Natural killer cell (primary cell): ENCODE results near the gene FASTK. TPM values are rescaled to one million over a fixed set of nuclear protein-coding genes. Genes with fewer than 3 reads are reported as not detected.

ENCODE experiments used
- ATAC-seq, 3 donors: fragments of 150-1000 bp in 2 of 3; fragments of 200-7000 bp in 1 of 3; cut with Tn5 transposase; 1 replicate in 1 of 3; 2 replicates in 2 of 3; pipeline ENCODE4 v1.10.0; 2021; ENCODE audit warnings: mild to moderate bottlenecking in 2 of 3, moderate library complexity in 2 of 3
- DNase-seq, 2 donors: peaks; one replicate each; pipeline versions ENCODE4 v3.0.0 to v3.0.0-alpha.2; 2013 to 2021; ENCODE audit warnings: mixed read lengths in 1 of 2
- H3K27ac ChIP-seq: one replicate; pipeline ENCODE4 v1.5.1; 2013; ENCODE audit warnings: mild to moderate bottlenecking, low read length
- H3K27me3 ChIP-seq: one replicate; pipeline ENCODE4 v1.6.1; 2013; ENCODE audit warnings: low read length; ENCODE audit not compliant: control insufficient read depth, insufficient read depth
- H3K36me3 ChIP-seq: one replicate; pipeline ENCODE4 v1.6.1; 2013; ENCODE audit warnings: low read length; ENCODE audit not compliant: control insufficient read depth, insufficient read depth
- H3K4me1 ChIP-seq: one replicate; pipeline ENCODE4 v1.6.1; 2013; ENCODE audit warnings: low read length; ENCODE audit not compliant: control insufficient read depth, insufficient read depth
- H3K4me3 ChIP-seq: one replicate; pipeline ENCODE4 v1.5.1; 2013; ENCODE audit warnings: low read length
- H3K9me3 ChIP-seq: one replicate; pipeline ENCODE4 v1.6.1; 2013; ENCODE audit warnings: low read length; ENCODE audit not compliant: control insufficient read depth, insufficient read depth
- H3K27ac Mint-ChIP-seq, 2 donors: one replicate each; pipeline ENCODE4 v1.8.0; 2022; ENCODE audit warnings: mild to moderate bottlenecking in 2 of 2, mixed read lengths in 2 of 2, moderate library complexity in 1 of 2
- H3K27me3 Mint-ChIP-seq, 2 donors: one replicate each; pipeline ENCODE4 v1.8.0; 2022; ENCODE audit warnings: low read depth in 2 of 2, mixed read lengths in 2 of 2
- H3K36me3 Mint-ChIP-seq: one replicate; pipeline ENCODE4 v1.8.0; 2022; ENCODE audit warnings: mixed read lengths
- H3K4me1 Mint-ChIP-seq, 2 donors: one replicate each; pipeline ENCODE4 v1.8.0; 2022; ENCODE audit warnings: mixed read lengths in 2 of 2
- H3K4me3 Mint-ChIP-seq: one replicate; pipeline ENCODE4 v1.8.0; 2022; ENCODE audit warnings: mild to moderate bottlenecking, moderate library complexity, mixed read lengths
- H3K9me3 Mint-ChIP-seq, 2 donors: one replicate each; pipeline ENCODE4 v1.8.0; 2022; ENCODE audit warnings: mixed read lengths in 2 of 2
- WGBS: methylation state at CpG from one replicate; pipeline ENCODE4 v1.1.7; 2013; ENCODE audit warnings: missing lambda C conversion rate; ENCODE audit not compliant: insufficient coverage; 5-methylcytosine and 5-hydroxymethylcytosine counted together
- intact Hi-C: fragments of 100-400 bp; cut with micrococcal nuclease; formaldehyde crosslinking; loops from one replicate; pipeline ENCODE4 v1.14.2; 2022
- total RNA-seq, 4 donors: library from RNA; stranded (reverse); fragments of 120-200 nt in 1 of 4; gene quantifications; one replicate each; pipeline versions ENCODE4 v1.2.3 to v1.2.4, GENCODE V29; 2013 to 2022
- TF ChIP-seq, protein P1 (sequence below): fragments of 200-600 bp; IDR thresholded peaks from one replicate; pipeline ENCODE4 v1.8.0; 2022; ENCODE audit warnings: antibody characterized with exemption

FASTK gene
- total RNA-seq, 3 donors from 2014 or later (not counting 1 experiment from before 2014, with no cell fraction given) = 72.8 to 89.4 (median 85.2) TPM

DNA sequence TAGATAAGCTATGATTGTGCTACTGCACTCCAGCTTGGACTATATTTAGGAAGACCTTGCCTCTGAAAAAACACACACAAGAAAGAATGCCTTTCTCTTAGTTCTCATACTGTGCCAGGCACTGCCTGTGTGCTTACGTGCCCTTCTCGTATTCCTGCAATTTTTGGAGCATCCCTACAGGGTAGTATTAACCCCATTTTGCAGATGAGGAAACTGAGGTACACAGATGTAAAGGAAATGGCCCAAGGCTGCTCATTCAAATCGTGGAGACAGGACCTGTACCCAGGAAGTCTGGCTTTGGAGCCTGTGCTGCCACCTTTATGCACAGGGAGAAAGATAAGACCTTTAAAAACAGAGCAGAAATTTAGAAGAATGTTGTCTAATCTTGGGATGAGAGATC, 22.4 kb upstream of the FASTK start:
- Histone ChIP-seq H3K27me3 (no peaks in the 10 kb centered on the region), H3K36me3 (no peaks in the 10 kb centered on the region), H3K9me3 (no peaks in the 10 kb centered on the region), H3K4me1 (no peaks in the 10 kb centered on the region), H3K27ac (no peak overlapping the region), H3K4me3 (no peak overlapping the region)
- intact Hi-C loops = no loop called here
- ATAC-seq (no peak), DNase-seq (no peak)
- no peaks in the 10 kb centered on the region for H3K36me3 Mint-ChIP-seq
- WGBS = 72% methylated on average over 3 of the region's 3 CpGs
- H3K4me3 Mint-ChIP-seq = no peak overlapping the region
- no peaks in the 10 kb centered on the region for H3K27me3 Mint-ChIP-seq
- peaks cover 0 to 6% of the 10 kb centered on the region in 2 donors for H3K4me1 Mint-ChIP-seq
- H3K9me3 Mint-ChIP-seq = no peaks in the 10 kb centered on the region
- TF ChIP-seq, protein P1, sequence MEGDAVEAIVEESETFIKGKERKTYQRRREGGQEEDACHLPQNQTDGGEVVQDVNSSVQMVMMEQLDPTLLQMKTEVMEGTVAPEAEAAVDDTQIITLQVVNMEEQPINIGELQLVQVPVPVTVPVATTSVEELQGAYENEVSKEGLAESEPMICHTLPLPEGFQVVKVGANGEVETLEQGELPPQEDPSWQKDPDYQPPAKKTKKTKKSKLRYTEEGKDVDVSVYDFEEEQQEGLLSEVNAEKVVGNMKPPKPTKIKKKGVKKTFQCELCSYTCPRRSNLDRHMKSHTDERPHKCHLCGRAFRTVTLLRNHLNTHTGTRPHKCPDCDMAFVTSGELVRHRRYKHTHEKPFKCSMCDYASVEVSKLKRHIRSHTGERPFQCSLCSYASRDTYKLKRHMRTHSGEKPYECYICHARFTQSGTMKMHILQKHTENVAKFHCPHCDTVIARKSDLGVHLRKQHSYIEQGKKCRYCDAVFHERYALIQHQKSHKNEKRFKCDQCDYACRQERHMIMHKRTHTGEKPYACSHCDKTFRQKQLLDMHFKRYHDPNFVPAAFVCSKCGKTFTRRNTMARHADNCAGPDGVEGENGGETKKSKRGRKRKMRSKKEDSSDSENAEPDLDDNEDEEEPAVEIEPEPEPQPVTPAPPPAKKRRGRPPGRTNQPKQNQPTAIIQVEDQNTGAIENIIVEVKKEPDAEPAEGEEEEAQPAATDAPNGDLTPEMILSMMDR = no peak
- H3K27ac Mint-ChIP-seq = no peak overlapping the region

DNA sequence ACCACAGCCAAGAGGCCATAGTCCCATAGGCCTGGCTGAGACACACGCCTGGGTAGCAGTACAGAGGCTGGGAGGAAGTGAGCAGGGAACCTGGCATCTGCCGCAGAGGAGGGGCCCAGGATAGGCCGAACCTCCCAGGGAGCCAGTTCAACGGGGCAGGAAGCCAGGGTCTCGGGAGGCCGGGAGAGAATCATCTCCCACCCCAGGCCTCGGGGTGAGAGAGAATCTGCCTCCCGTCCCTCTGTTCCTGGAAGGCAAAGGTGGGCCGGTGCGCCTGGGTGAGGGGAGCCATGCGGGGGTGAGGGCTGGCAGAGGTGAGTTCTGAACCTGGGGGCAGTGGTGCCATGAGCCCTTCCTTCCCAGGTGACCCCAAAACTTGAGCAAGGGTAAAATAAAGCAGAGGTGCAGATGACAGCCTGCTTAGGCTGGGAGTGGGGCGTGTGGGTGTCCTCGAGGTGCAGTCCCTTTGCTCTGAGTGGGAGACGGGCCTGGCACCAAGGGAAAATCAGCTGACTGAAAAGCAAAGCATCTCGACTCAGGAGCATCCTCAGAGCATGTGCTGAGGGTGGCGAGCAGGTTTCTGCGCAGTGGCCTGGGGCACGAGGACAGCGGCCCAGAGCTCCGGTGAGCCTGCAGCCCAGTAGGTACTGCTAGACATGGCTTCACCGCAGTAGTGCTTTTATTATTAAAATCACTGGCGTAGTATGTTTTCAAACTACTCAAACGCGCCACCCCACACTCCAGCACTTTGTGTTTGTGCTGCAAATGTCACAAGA, 21.2 kb upstream of the FASTK start:
- ATAC-seq (no peak), DNase-seq (no peak)
- Histone ChIP-seq H3K4me3 (no peak overlapping the region), H3K27ac (no peak overlapping the region), H3K9me3 (no peaks in the 10 kb centered on the region), H3K36me3 (no peaks in the 10 kb centered on the region), H3K4me1 (no peaks in the 10 kb centered on the region), H3K27me3 (no peaks in the 10 kb centered on the region)
- no peaks in the 10 kb centered on the region for H3K27me3 Mint-ChIP-seq
- H3K36me3 Mint-ChIP-seq = no peaks in the 10 kb centered on the region
- H3K4me1 Mint-ChIP-seq = peaks cover 0 to 6% of the 10 kb centered on the region in 2 donors
- no peak overlapping the region for H3K27ac Mint-ChIP-seq
- intact Hi-C loops = no loop called here
- H3K4me3 Mint-ChIP-seq = no peak overlapping the region
- 87% methylated on average over 24 of the region's 24 CpGs for WGBS
- TF ChIP-seq, protein P1 = no peak
- no peaks in the 10 kb centered on the region for H3K9me3 Mint-ChIP-seq

DNA sequence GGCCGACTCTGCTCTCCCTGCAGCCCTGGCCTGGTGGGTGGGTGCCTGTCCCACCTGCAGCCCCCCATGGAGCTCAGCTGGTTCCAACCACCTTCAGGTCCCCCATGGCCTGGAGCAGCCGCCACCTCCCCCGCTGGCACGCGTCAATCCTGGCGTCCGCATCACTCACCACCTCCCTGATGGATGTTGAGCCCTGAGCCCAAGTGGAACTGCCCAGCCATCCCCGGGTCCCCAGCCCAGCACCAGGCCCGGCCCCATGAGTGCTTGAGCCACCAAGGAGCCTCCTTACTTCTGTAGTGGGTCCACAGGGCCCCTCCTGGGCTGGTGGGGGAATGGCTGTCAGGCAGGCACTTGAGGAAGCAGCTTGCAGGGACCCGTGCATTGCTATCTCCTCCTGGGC, 20.3 kb upstream of the FASTK start:
- no peaks in the 10 kb centered on the region for H3K36me3 ChIP-seq
- no peak overlapping the region for H3K4me3 ChIP-seq
- intact Hi-C loops = no loop called here
- H3K4me3 Mint-ChIP-seq = no peak overlapping the region
- no peaks in the 10 kb centered on the region for H3K36me3 Mint-ChIP-seq
- no peaks in the 10 kb centered on the region for H3K27me3 Mint-ChIP-seq
- H3K9me3 ChIP-seq = no peaks in the 10 kb centered on the region
- peaks cover 0 to 6% of the 10 kb centered on the region in 2 donors for H3K4me1 Mint-ChIP-seq
- no peak for DNase-seq
- WGBS = 95% methylated on average over 10 of the region's 10 CpGs
- no peaks in the 10 kb centered on the region for H3K9me3 Mint-ChIP-seq
- TF ChIP-seq, protein P1 = no peak
- ATAC-seq = no peak
- H3K27ac ChIP-seq = no peak overlapping the region
- H3K4me1 ChIP-seq = no peaks in the 10 kb centered on the region
- H3K27me3 ChIP-seq = no peaks in the 10 kb centered on the region
- no peak overlapping the region for H3K27ac Mint-ChIP-seq
